Aorta (tissue), 5 donors: Measurements from ENCODE around the gene FLYWCH2. TPM values are rescaled to one million over a fixed set of nuclear protein-coding genes. Genes with fewer than 3 reads are reported as not detected.
"Not testable (repeated sequence)": the region's sequence is repeated elsewhere in the genome, so short reads cannot be mapped to it uniquely, and the experiment has no call there.

Experiments used
- ATAC-seq: fragments of 200-7000 bp; cut with Tn5 transposase; one replicate; pipeline ENCODE4 v1.9.1; 2022; ENCODE audit warnings: moderate library complexity; ENCODE audit not compliant: low FRiP score
- DNase-seq, 2 donors: peaks; one replicate each; pipeline ENCODE4 v3.0.0-alpha.2; 2020
- H3K27ac ChIP-seq, 2 donors: one replicate each; pipeline ENCODE4 v1.5.1; 2013; ENCODE audit warnings: low read length in 2 of 2, mild to moderate bottlenecking in 2 of 2, moderate library complexity in 2 of 2, control low read depth in 1 of 2, inconsistent platforms in 1 of 2, low read depth in 1 of 2
- H3K27me3 ChIP-seq, 2 donors: one replicate each; pipeline ENCODE4 v1.6.1; 2013; ENCODE audit warnings: control low read depth in 1 of 2, low read length in 1 of 2, mild to moderate bottlenecking in 1 of 2, moderate library complexity in 1 of 2; ENCODE audit not compliant: insufficient read depth in 2 of 2, control insufficient read depth in 1 of 2
- H3K36me3 ChIP-seq, 2 donors: one replicate each; pipeline ENCODE4 v1.6.1; 2013; ENCODE audit warnings: control low read depth in 1 of 2, low read length in 1 of 2, mild to moderate bottlenecking in 1 of 2; ENCODE audit not compliant: insufficient read depth in 2 of 2, control insufficient read depth in 1 of 2
- H3K4me1 ChIP-seq, 2 donors: one replicate each; pipeline ENCODE4 v1.6.1; 2013; ENCODE audit warnings: low read length in 2 of 2, control low read depth in 1 of 2, mild to moderate bottlenecking in 1 of 2, moderate library complexity in 1 of 2; ENCODE audit not compliant: insufficient read depth in 2 of 2, control insufficient read depth in 1 of 2
- H3K4me3 ChIP-seq, 2 donors: one replicate each; pipeline ENCODE4 v1.5.1; 2013; ENCODE audit warnings: low read length in 2 of 2, control low read depth in 1 of 2, mild to moderate bottlenecking in 1 of 2
- H3K9me3 ChIP-seq: one replicate; pipeline ENCODE4 v1.6.1; 2013; ENCODE audit warnings: mild to moderate bottlenecking, low read length; ENCODE audit not compliant: control insufficient read depth
- WGBS, 2 donors: extraction: QIAGEN DNeasy Blood & Tissue Kit; methylation state at CpG; one replicate each; pipeline ENCODE4 v1.1.7; 2013; 5-methylcytosine and 5-hydroxymethylcytosine counted together
- intact Hi-C, 2 donors: fragments of 100-400 bp; cut with DNase I; formaldehyde crosslinking; loops; one replicate each; pipeline versions ENCODE4 v1.14.2 to v1.15.0; 2022
- polyA plus RNA-seq, 2 donors: library from polyadenylated mRNA; stranded (reverse); fragments of 200-250 nt; gene quantifications; one replicate each; pipeline ENCODE4 v1.2.3, GENCODE V29; 2013
- total RNA-seq, 2 donors: library from RNA; stranded (reverse); fragmentation: NEBNext Ultra II Directional; extraction: Animal tissue kit (Norgen Biotek cat#: 25700); gene quantifications; one replicate each; pipeline ENCODE4 v1.2.1, GENCODE V29; 2021
- donor health status: healthy with polysubstance abuse.
- donor health status: Bipolar disorder and iron deficiency.
- donor health status: DM: no; HTN: no; CAD: no.
- donor health status: DM: no; HTN: no; CAD: no.
- donor health status: DM: yes; HTN: yes; CAD: no.

The FLYWCH2 gene
- total and polyA plus RNA-seq, 4 donors = 11.5 to 32.6 (median 16.7) TPM

DNA sequence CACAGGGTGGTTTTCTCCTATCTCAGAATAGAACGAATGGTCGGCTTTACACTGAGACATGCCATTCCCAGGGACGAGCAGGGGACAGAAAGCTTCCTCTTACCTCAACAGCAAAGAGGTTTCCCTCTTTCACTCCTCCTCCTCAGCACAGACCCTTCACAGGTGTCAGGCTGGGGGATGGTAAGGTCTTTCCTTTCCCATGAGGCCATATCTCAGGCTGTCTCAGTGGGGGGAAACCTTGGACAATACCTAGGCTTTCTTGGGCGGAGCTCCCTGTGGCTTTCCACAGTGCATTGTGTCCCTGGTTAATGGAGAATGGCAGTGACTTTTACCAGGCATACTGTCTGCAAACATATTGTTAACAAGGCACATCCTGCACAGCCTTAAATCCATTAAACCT, 45.1 kb downstream of the FLYWCH2 start:
- WGBS, 2 donors = 82 to 88% methylated on average over 4 of the region's 4 CpGs
- ATAC-seq, H3K9me3 ChIP-seq, H3K4me3 ChIP-seq, intact Hi-C loops, DNase-seq, H3K36me3 ChIP-seq, H3K27ac ChIP-seq, H3K27me3 ChIP-seq, H3K4me1 ChIP-seq: not testable (repeated sequence)

DNA sequence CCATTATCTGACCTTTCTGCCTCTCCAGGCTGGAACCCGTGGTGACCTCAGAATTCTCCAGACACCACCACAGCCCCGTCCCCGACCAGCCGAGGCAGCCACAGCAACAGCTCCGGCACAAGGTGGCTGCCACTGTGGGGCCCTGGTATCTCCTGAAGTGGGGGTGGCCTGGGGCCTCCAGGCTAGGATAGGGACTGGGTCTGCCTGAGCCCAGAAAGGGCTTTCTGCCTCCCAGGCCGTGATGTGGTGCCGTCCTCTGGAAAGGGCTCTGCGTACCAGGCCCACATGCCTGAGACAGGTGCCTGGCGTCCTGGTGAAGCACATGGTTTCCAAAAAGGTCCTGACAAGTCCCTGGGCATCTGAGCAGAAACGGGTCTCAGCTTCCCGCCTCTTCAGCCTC, 45.8 kb downstream of the FLYWCH2 start:
- intact Hi-C loops = no loop called here
- H3K36me3 ChIP-seq = peaks cover 0 to 4% of the 10 kb centered on the region in 2 donors
- no peaks in the 10 kb centered on the region for H3K27me3 ChIP-seq
- DNase-seq (no peak), ATAC-seq (no peak)
- no peak overlapping the region for H3K4me3 ChIP-seq
- H3K9me3 ChIP-seq = no peaks in the 10 kb centered on the region
- H3K27ac ChIP-seq = no peak overlapping the region
- H3K4me1 ChIP-seq = no peaks in the 10 kb centered on the region
- 86 to 87% methylated on average over 11 of the region's 11 CpGs for WGBS, 2 donors

DNA sequence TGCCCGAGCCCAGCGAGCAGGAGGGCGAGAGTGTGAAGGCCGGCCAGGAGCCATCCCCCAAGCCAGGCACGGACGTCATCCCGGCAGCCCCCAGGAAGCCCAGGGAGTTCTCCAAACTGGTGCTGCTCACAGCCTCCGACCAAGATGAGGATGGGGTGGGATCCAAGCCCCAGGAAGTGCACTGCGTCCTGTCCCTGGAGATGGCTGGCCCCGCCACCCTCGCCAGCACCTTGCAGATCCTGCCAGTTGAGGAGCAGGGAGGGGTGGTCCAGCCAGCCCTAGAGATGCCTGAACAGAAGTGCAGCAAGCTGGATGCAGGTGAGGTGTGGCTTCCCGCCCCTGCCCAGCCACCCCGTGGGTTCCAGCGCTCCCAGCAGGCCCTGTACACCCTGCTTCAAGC, 46.7 kb downstream of the FLYWCH2 start:
- no peak for DNase-seq
- Histone ChIP-seq H3K36me3 (peaks cover 0 to 4% of the 10 kb centered on the region in 2 donors), H3K9me3 (no peaks in the 10 kb centered on the region), H3K27me3 (no peaks in the 10 kb centered on the region), H3K27ac (no peak overlapping the region), H3K4me1 (no peaks in the 10 kb centered on the region), H3K4me3 (no peak overlapping the region)
- ATAC-seq = no peak
- WGBS, 2 donors = 85 to 91% methylated on average over 14 of the region's 14 CpGs
- intact Hi-C loops = no loop called here

DNA sequence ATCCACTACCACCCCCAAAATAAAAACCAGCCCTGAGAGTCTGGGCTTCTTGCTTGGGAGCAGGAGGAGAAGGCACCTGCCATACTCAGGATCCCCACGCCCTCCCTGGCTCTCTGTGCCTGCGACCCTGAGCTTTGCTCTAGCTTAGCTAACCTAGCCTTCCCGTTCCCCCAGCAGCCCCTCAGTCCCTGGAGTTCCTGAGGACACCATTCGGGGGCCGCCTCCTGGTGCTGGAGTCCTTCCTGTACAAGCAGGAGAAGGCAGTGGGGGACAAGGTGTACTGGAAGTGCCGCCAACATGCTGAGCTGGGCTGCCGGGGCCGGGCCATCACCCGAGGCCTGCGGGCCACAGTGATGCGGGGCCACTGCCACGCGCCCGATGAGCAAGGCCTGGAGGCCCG, 47.2 kb downstream of the FLYWCH2 start:
- no peak for ATAC-seq
- Histone ChIP-seq H3K9me3 (no peaks in the 10 kb centered on the region), H3K4me3 (no peak overlapping the region), H3K27me3 (no peaks in the 10 kb centered on the region), H3K27ac (no peak overlapping the region), H3K36me3 (peaks cover 0 to 4% of the 10 kb centered on the region in 2 donors), H3K4me1 (no peaks in the 10 kb centered on the region)
- 91 to 93% methylated on average over 15 of the region's 15 CpGs for WGBS, 2 donors
- intact Hi-C loops = no loop called here
- DNase-seq = no peak

DNA sequence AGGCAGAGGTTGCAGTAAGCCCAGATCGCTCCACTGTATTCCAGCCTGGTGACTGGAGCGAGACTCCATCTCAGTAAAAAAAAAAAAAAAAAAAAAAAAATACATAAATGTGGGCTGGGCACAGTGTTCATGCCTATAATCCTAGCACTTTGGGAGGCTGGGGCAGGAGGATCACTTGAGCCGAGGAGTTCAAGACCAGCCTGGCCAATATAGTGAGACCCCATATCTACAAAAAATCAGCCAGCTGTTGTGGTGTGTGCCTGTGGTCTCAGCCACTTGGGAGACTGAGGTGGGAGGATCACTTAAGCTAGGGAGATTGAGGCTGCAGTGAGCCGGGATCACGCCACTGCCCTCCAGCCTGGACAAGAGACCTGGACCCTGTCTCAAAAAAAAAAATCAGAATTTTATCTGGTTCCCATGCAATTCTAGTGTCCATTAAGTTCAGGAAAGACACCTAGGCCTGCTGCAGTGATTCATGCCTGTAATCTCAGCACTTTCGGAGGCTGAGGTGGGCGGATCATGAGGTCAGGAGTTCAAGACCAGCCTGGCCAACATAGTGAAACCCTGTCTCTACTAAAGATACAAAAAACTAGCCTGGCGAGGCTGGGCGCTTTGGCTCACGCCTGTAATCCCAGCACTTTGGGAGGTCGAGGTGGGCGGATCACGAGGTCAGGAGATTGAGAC, 48.4 kb downstream of the FLYWCH2 start:
- H3K27ac ChIP-seq, H3K4me3 ChIP-seq, H3K4me1 ChIP-seq, H3K36me3 ChIP-seq, intact Hi-C loops, H3K9me3 ChIP-seq, ATAC-seq, DNase-seq, H3K27me3 ChIP-seq: not testable (repeated sequence)
- WGBS, 2 donors = 91 to 92% methylated on average over 13 of the region's 13 CpGs

DNA sequence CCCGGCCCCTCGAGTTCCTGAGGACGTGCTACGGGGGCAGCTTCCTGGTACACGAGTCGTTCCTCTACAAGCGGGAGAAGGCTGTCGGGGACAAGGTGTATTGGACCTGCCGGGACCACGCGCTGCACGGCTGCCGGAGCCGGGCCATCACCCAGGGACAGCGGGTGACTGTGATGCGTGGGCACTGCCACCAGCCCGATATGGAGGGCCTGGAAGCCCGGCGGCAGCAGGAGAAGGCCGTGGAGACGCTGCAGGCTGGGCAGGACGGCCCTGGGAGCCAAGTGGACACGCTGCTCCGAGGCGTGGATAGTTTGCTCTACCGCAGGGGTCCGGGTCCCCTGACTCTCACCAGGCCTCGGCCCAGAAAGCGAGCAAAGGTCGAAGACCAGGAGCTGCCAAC, 50.1 kb downstream of the FLYWCH2 start:
- no peak for ATAC-seq
- no peak for DNase-seq
- Histone ChIP-seq H3K27ac (no peak overlapping the region), H3K36me3 (peaks cover 3 to 7% of the 10 kb centered on the region in 2 donors), H3K4me1 (no peaks in the 10 kb centered on the region), H3K27me3 (no peaks in the 10 kb centered on the region), H3K9me3 (no peaks in the 10 kb centered on the region), H3K4me3 (no peak overlapping the region)
- intact Hi-C loops = no loop called here
- 92% methylated on average over 29 to 30 of the region's 30 CpGs for WGBS, 2 donors

DNA sequence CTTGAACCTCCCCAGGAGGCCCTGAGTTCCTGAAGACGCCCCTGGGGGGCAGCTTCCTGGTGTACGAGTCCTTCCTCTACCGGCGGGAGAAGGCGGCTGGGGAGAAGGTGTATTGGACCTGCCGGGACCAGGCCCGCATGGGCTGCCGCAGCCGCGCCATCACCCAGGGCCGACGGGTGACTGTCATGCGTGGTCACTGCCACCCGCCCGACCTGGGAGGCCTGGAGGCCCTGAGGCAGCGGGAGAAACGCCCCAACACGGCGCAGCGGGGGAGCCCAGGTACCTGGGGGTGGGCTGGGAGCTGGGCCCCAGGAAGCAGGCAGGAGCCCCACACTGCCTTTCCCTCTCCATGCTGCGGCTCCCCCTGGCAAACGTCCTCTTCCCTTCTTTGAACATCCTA, 50.7 kb downstream of the FLYWCH2 start:
- DNase-seq = no peak
- H3K4me3 ChIP-seq = no peak overlapping the region
- H3K36me3 ChIP-seq = peaks cover 3 to 9% of the 10 kb centered on the region in 2 donors
- intact Hi-C loops = no loop called here
- H3K4me1 ChIP-seq = no peaks in the 10 kb centered on the region
- H3K27ac ChIP-seq = no peak overlapping the region
- no peaks in the 10 kb centered on the region for H3K27me3 ChIP-seq
- H3K9me3 ChIP-seq = no peaks in the 10 kb centered on the region
- 88 to 92% methylated on average over 19 to 22 of the region's 22 CpGs for WGBS, 2 donors
- no peak for ATAC-seq

DNA sequence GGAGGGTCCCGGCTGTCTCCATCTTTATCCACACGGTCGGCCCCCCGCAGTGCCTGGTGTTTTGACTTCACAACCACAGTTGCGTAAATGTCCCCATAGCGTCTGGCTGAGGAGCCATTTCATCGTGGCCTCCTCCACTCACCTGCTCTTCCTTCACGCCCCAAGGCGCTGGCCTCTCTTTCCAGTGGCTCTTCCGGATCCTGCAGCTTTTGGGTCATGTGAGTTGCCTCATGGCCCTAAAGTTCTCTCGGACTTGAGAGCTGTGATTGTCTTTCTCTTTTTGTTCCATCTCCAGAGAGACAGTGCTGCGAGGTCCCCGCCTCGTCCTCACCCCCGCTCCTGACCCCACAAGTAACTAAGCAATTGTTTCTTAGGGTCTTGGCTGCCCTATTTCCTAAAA, 51.4 kb downstream of the FLYWCH2 start:
- no peak for DNase-seq
- Histone ChIP-seq H3K4me1 (no peaks in the 10 kb centered on the region), H3K9me3 (no peaks in the 10 kb centered on the region), H3K27me3 (no peaks in the 10 kb centered on the region), H3K27ac (no peak overlapping the region), H3K4me3 (no peak overlapping the region), H3K36me3 (peaks cover 3 to 9% of the 10 kb centered on the region in 2 donors)
- intact Hi-C loops = no loop called here
- no peak for ATAC-seq
- 82 to 88% methylated on average over 15 of the region's 15 CpGs for WGBS, 2 donors

DNA sequence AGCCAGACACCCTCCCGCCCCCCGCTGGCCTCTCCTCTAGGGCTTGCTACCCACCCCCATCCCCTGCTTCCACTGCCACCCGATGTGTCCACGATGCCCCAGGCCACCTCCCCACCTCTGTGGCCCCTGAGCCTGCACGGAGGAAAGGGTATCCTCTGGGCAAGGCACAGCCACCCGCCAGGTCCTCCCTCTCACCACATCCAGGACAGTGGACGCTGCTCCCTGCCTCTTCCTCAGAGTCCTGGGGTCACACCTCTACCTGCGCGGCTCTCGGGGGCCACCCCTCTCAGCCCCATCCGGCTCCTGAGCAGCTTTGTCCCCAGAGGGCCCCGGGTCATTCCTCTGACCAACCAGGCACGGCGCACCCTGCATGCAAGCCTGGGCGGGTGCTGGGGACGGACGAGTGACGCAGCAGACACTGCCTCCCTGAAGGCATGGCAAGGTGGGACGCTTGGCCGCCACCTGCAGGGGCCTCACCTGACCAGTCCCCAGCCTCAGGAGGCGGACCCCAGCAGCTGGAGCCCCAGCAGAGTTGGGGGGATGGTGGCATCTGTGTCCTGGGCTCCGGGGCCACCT, 53.5 kb downstream of the FLYWCH2 start:
- intact Hi-C loops = no loop called here
- Histone ChIP-seq H3K27ac (no peak overlapping the region), H3K4me1 (no peaks in the 10 kb centered on the region), H3K27me3 (no peaks in the 10 kb centered on the region), H3K9me3 (no peaks in the 10 kb centered on the region), H3K4me3 (no peak overlapping the region), H3K36me3 (peaks cover 3 to 7% of the 10 kb centered on the region in 2 donors)
- DNase-seq = no peak
- ATAC-seq = no peak
- WGBS, 2 donors = 88 to 92% methylated on average over 22 of the region's 22 CpGs
